Placental pericyte (primary cell): ENCODE results near the gene FAM43B. TPM values are rescaled to one million over a fixed set of nuclear protein-coding genes. Genes with fewer than 3 reads are reported as not detected.

ENCODE experiments used
- total RNA-seq: library from RNA; depleted of rRNA; stranded (reverse); fragments of >200 nt; gene quantifications from 2 replicates; pipeline ENCODE4 v1.2.3, GENCODE V29; 2012

Gene FAM43B, protein sequence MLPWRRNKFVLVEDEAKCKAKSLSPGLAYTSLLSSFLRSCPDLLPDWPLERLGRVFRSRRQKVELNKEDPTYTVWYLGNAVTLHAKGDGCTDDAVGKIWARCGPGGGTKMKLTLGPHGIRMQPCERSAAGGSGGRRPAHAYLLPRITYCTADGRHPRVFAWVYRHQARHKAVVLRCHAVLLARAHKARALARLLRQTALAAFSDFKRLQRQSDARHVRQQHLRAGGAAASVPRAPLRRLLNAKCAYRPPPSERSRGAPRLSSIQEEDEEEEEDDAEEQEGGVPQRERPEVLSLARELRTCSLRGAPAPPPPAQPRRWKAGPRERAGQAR
- total RNA-seq, result under 0.01 TPM in 1 of 2 replicates, not detected in the other

DNA sequence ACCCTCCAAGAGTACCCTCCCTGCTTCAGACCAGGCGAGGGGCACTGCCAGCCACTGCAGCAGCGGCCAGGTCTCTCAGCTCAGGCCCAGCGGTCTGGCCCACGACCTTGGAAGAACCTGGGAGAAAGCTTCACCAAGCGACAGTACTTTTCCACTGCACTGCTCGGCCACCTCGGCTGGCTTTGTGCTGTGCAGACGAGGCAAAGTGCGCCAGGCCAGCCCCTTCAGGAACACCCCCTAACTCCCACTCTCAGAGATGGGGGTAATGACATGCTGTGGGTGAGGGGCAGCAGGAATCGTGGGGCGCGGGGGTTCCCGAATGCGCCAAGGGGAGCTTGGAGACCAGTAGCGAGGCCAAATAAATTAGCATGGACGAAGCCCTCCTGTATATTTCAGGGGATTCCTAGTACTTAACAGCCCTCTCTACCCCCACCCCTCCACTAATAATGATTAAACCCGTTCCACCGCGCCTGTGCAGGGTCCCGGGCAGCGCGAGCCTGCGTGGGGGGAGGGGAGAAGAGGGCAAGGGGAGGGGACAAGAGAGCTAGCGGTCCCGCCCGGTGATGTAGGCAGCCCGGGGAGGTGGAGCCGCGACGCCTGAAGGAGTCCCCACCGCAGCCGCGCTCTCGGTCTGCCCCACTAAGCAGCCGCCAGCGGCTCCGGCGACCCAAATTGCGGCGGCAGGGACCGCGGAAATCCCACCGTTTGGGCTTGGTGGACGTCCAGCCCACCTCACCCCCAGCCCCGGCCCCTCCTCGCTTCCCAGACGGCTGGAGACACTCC lies at the start of gene FAM43B:
TSS of gene FAM43B (plus strand) at position 629 of the 783 bp plus-strand sequence. CDS start 401 bp downstream, outside the sequence.

DNA sequence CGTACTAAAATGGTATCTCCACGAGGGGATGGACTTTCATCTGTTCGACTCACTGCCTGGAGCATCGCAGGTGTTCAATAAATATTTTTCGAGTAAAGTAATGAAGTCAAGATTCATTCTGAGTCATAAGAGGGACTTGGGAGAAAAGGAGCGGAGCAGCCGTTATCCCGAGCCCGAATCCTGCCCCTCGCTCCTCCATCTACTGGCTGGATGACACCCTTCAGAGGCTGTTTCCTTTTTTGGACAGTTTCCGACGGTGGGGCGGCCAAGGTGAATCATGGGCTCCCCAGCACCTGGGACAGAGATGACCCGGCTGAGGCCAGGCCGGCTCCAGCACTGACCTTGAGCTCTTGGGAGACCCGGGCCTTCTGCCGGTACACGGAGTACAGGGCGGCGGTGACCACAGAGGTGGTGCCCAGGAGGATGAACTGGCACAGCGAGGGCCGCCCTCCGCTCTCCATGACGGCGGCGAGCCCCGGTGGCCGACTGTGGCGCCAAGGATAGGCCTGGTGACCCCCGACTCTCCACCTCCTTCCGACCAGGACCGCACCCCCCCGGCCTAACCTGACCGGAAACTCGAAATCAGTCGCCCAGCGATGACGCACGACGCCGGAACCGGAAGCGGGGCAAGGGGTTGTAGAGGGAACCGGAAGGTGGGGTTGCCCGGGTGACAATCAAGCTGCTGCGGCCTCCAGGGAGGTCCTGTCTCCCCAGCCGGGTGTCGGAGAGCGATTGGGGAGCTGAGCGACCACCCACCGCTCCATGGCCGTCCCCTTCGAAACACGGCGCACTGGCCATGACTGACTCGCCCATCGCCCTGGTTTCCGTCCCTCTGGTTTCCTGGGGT lies 44.6 kb upstream of the FAM43B start, which contains the start of gene MUL1:
TSS of gene MUL1 (minus strand) at position 588 of the 847 bp plus-strand sequence. CDS start at position 461, 127 bp downstream.

DNA sequence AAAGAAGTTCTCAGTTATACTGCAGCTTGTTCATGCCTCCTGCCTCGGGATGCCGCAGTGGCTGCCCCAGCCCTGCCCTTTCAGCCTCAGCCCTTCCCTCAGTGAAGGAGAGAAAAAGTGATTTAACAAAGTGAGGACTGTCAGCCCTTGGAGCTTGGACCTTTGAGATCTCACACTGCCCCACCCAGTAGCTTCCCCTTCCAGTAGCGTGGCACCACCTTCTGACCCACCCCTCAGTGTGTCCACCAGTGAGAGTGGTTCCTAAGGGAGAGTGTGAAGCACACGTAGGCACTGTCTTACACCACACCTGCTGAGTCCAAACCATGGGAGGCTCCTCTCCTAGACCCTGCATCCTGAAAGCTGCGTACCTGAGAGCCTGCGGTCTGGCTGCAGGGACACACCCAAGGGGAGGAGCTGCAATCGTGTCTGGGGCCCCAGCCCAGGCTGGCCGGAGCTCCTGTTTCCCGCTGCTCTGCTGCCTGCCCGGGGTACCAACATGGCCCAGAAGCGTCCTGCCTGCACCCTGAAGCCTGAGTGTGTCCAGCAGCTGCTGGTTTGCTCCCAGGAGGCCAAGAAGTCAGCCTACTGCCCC lies 36.4 kb downstream of the FAM43B start, which contains the start of gene CDA:
TSS of gene CDA (plus strand) at position 464 of the 592 bp plus-strand sequence. CDS start at position 497, 33 bp downstream.

Other genes starting within 250 kb of the FAM43B start
- 6.3 and 24.1 TPM in 2 replicates for gene CAMK2N1, start 66.4 kb upstream of the FAM43B start, total RNA-seq
- gene MUL1, start 44.4 kb upstream of the FAM43B start, total RNA-seq, result 47.9 and 57.0 TPM in 2 replicates
- gene CDA, start 36.5 kb downstream of the FAM43B start, total RNA-seq, result 0.66 and 2.0 TPM in 2 replicates
- 52.7 and 55.7 TPM in 2 replicates for gene PINK1, start 80.9 kb downstream of the FAM43B start, total RNA-seq
- gene DDOST, start 108.8 kb downstream of the FAM43B start, total RNA-seq, result 222 and 372 TPM in 2 replicates
- 1.6 and 2.6 TPM in 2 replicates for gene KIF17, start 165.4 kb downstream of the FAM43B start, total RNA-seq
- 6.7 and 13.8 TPM in 2 replicates for gene SH2D5, start 180.1 kb downstream of the FAM43B start, total RNA-seq
- 204 and 215 TPM in 2 replicates for gene HP1BP3, start 234.7 kb downstream of the FAM43B start, total RNA-seq